GM20000 (cell line): Measurements from ENCODE around the gene CYFIP1.

ENCODE experiments used
- DNase-seq: peaks from one replicate; pipeline ENCODE4 v3.0.0; 2012; ENCODE audit warnings: low spot score
- CTCF ChIP-seq: IDR thresholded peaks from 2 replicates; pipeline ENCODE4 v1.5.1; 2012; ENCODE audit warnings: mild to moderate bottlenecking, control low read depth; ENCODE audit errors: extremely low read depth, missing control alignments

Gene CYFIP1

GRCh38 chr15:22823495-22824128, 156.6 kb downstream of the CYFIP1 start:
- TF ChIP-seq CTCF, result no peak
- no peak for DNase-seq

GRCh38 chr15:22819651-22820050, 160.5 kb downstream of the CYFIP1 start:
- DNase-seq, result no peak
- TF ChIP-seq CTCF, result no peak
